ENCODE data around the gene TFB1M.

TFB1M gene

GRCh38 chr6:155207223-155207622, 107.1 kb downstream of the TFB1M start:
- peaks cover 11% of the 10 kb centered on the region for H3K36me3 ChIP-seq (ENCODE audit: control insufficient read depth, insufficient read depth, low read length)
- H3K4me3 ChIP-seq (replicated peaks; ENCODE audit: low read depth, low read length): no peak overlapping the region
- no peak for TF ChIP-seq CTCF (IDR thresholded peaks at IDR 0.05; ENCODE audit: insufficient read depth, low read length, poor library complexity, severe bottlenecking)
- no peaks in the 10 kb centered on the region for H3K27me3 ChIP-seq (replicated peaks; ENCODE audit: control insufficient read depth, insufficient read depth, low read length)
- DNase-seq (ENCODE audit: extremely low read depth, insufficient read length): no peak
